Mesendoderm (in vitro differentiated cells): ENCODE data around the gene SNX25.

Experiments
- DNase-seq: peaks from one replicate; pipeline ENCODE4 v3.0.0; 2013
- H2AK5ac ChIP-seq: 2 replicates; pipeline ENCODE4 v1.6.1; 2013; ENCODE audit warnings: low read length, inconsistent platforms
- H2BK120ac ChIP-seq: 2 replicates; pipeline ENCODE4 v1.6.1; 2013; ENCODE audit warnings: low read depth, mild to moderate bottlenecking, low read length, moderate library complexity, mixed read lengths
- H2BK15ac ChIP-seq: replicated peaks from 2 replicates; pipeline ENCODE4 v1.6.1; 2013; ENCODE audit warnings: low read depth, mild to moderate bottlenecking, moderate library complexity
- H2BK5ac ChIP-seq: 2 replicates; pipeline ENCODE4 v1.6.1; 2013; ENCODE audit warnings: low read length, inconsistent platforms
- H3K18ac ChIP-seq: 2 replicates; pipeline ENCODE4 v1.6.1; 2013; ENCODE audit warnings: mild to moderate bottlenecking, low read length, mixed read lengths
- H3K23ac ChIP-seq: one replicate; pipeline ENCODE4 v1.6.1; 2013; ENCODE audit warnings: low read length
- H3K27ac ChIP-seq: 2 replicates; pipeline ENCODE4 v1.5.1; 2013; ENCODE audit warnings: low read depth, mild to moderate bottlenecking, inconsistent platforms, low read length, moderate library complexity
- H3K27me3 ChIP-seq: 2 replicates; pipeline ENCODE4 v1.6.1; 2013; ENCODE audit warnings: low read length, control low read depth, mild to moderate bottlenecking, inconsistent platforms; ENCODE audit not compliant: insufficient read depth, poor library complexity
- H3K36me3 ChIP-seq: 2 replicates; pipeline ENCODE4 v1.6.1; 2013; ENCODE audit warnings: low read length, inconsistent platforms; ENCODE audit not compliant: control insufficient read depth, insufficient read depth
- H3K4ac ChIP-seq: one replicate; pipeline ENCODE4 v1.6.1; 2013; ENCODE audit warnings: low read depth, mild to moderate bottlenecking, low read length, moderate library complexity
- H3K4me1 ChIP-seq: 2 replicates; pipeline ENCODE4 v1.6.1; 2013; ENCODE audit warnings: low read depth, low read length, inconsistent platforms; ENCODE audit not compliant: control insufficient read depth
- H3K4me2 ChIP-seq: 2 replicates; pipeline ENCODE4 v1.6.1; 2013; ENCODE audit warnings: low read length
- H3K4me3 ChIP-seq: 2 replicates; pipeline ENCODE4 v1.5.1; 2013; ENCODE audit warnings: mild to moderate bottlenecking, low read length
- H3K56ac ChIP-seq: one replicate; pipeline ENCODE4 v1.6.1; 2013; ENCODE audit warnings: low read length
- H3K79me1 ChIP-seq: 2 replicates; pipeline ENCODE4 v1.6.1; 2013; ENCODE audit warnings: low read length, inconsistent platforms
- H3K79me2 ChIP-seq: 2 replicates; pipeline ENCODE4 v1.6.1; 2013; ENCODE audit warnings: mild to moderate bottlenecking, low read length; ENCODE audit not compliant: control insufficient read depth, insufficient read depth
- H3K9ac ChIP-seq: 2 replicates; pipeline ENCODE4 v1.6.1; 2013; ENCODE audit warnings: low read length, inconsistent platforms
- H4K5ac ChIP-seq: one replicate; pipeline ENCODE4 v1.6.1; 2013; ENCODE audit warnings: low read length
- H4K8ac ChIP-seq: one replicate; pipeline ENCODE4 v1.6.1; 2013; ENCODE audit warnings: low read depth, mild to moderate bottlenecking, control low read depth, low read length, moderate library complexity
- WGBS: extraction: QIAGEN DNeasy Blood & Tissue Kit; methylation state at CpG from one replicate; pipeline ENCODE4 v1.1.7; 2013; ENCODE audit warnings: low lambda C conversion rate, missing lambda C conversion rate; ENCODE audit not compliant: insufficient coverage; ENCODE audit errors: extremely low coverage; 5-methylcytosine and 5-hydroxymethylcytosine counted together

The SNX25 gene

GRCh38 chr4:185287031-185287430 is 77.6 kb downstream of the SNX25 start:
- Histone ChIP-seq H4K8ac (no peak overlapping the region), H3K36me3 (peaks cover 2% of the 10 kb centered on the region), H3K56ac (no peak overlapping the region), H3K79me1 (no peaks in the 10 kb centered on the region), H3K4me2 (no peak overlapping the region), H3K4me1 (peaks cover 4% of the 10 kb centered on the region), H3K18ac (no peak overlapping the region), H3K27me3 (no peaks in the 10 kb centered on the region), H2BK120ac (no peak overlapping the region), H4K5ac (no peak overlapping the region), H3K9ac (no peak overlapping the region), H2AK5ac (no peak overlapping the region), H2BK15ac (no peak overlapping the region), H3K4ac (no peak overlapping the region), H2BK5ac (no peak overlapping the region), H3K27ac (no peak overlapping the region), H3K4me3 (no peak overlapping the region), H3K79me2 (no peaks in the 10 kb centered on the region), H3K23ac (no peak overlapping the region)
- WGBS = no CpG with 5 or more reads among the region's 4 CpGs
- no peak for DNase-seq

GRCh38 chr4:185290018-185290607 is 80.7 kb downstream of the SNX25 start:
- no peak for DNase-seq
- Histone ChIP-seq H2AK5ac (no peak overlapping the region), H3K4me1 (no peaks in the 10 kb centered on the region), H2BK120ac (no peak overlapping the region), H3K4me2 (no peak overlapping the region), H3K9ac (no peak overlapping the region), H4K5ac (no peak overlapping the region), H3K4me3 (no peak overlapping the region), H2BK5ac (no peak overlapping the region), H2BK15ac (no peak overlapping the region), H3K4ac (no peak overlapping the region), H3K18ac (no peak overlapping the region), H3K23ac (no peak overlapping the region), H4K8ac (no peak overlapping the region), H3K36me3 (peaks cover 2% of the 10 kb centered on the region), H3K56ac (no peak overlapping the region), H3K27me3 (no peaks in the 10 kb centered on the region), H3K79me2 (no peaks in the 10 kb centered on the region), H3K27ac (no peak overlapping the region), H3K79me1 (no peaks in the 10 kb centered on the region)
- WGBS = no CpG with 5 or more reads among the region's 6 CpGs

GRCh38 chr4:185290656-185291055 is 81.3 kb downstream of the SNX25 start:
- H2BK15ac ChIP-seq = no peak overlapping the region
- no peak overlapping the region for H3K18ac ChIP-seq
- H3K4me3 ChIP-seq = no peak overlapping the region
- H3K9ac ChIP-seq = no peak overlapping the region
- no peak overlapping the region for H2BK120ac ChIP-seq
- H3K4me2 ChIP-seq = no peak overlapping the region
- no CpG with 5 or more reads among the region's 5 CpGs for WGBS
- H3K56ac ChIP-seq = no peak overlapping the region
- H2BK5ac ChIP-seq = no peak overlapping the region
- H3K27ac ChIP-seq = no peak overlapping the region
- no peaks in the 10 kb centered on the region for H3K79me2 ChIP-seq
- DNase-seq = no peak
- no peaks in the 10 kb centered on the region for H3K4me1 ChIP-seq
- peaks cover 2% of the 10 kb centered on the region for H3K36me3 ChIP-seq
- no peak overlapping the region for H3K4ac ChIP-seq
- no peaks in the 10 kb centered on the region for H3K27me3 ChIP-seq
- H4K8ac ChIP-seq = no peak overlapping the region
- no peak overlapping the region for H4K5ac ChIP-seq
- H2AK5ac ChIP-seq = no peak overlapping the region
- no peaks in the 10 kb centered on the region for H3K79me1 ChIP-seq
- no peak overlapping the region for H3K23ac ChIP-seq

- Histone ChIP-seq H2BK15ac (no peak overlapping the region), H3K79me2 (no peaks in the 10 kb centered on the region), H3K27me3 (no peaks in the 10 kb centered on the region), H3K18ac (no peak overlapping the region), H3K9ac (no peak overlapping the region), H4K5ac (no peak overlapping the region), H3K27ac (no peak overlapping the region), H3K4me3 (no peak overlapping the region), H3K4me1 (no peaks in the 10 kb centered on the region), H2BK120ac (no peak overlapping the region), H3K36me3 (peaks cover 2% of the 10 kb centered on the region), H3K4ac (no peak overlapping the region), H3K56ac (no peak overlapping the region), H3K23ac (no peak overlapping the region), H3K79me1 (no peaks in the 10 kb centered on the region), H2BK5ac (no peak overlapping the region), H4K8ac (no peak overlapping the region), H3K4me2 (no peak overlapping the region), H2AK5ac (no peak overlapping the region)
- no peak for DNase-seq
- WGBS = no CpG with 5 or more reads among the region's 1 CpG
Measured at GRCh38 chr4:185293202-185293601, 83.8 kb downstream of the SNX25 start.

- H3K79me2 ChIP-seq = no peaks in the 10 kb centered on the region
- no peak overlapping the region for H3K23ac ChIP-seq
- H3K18ac ChIP-seq = no peak overlapping the region
- no peaks in the 10 kb centered on the region for H3K27me3 ChIP-seq
- H3K4me1 ChIP-seq = no peaks in the 10 kb centered on the region
- no peaks in the 10 kb centered on the region for H3K36me3 ChIP-seq
- no peak overlapping the region for H3K56ac ChIP-seq
- no peak overlapping the region for H2AK5ac ChIP-seq
- H2BK15ac ChIP-seq = no peak overlapping the region
- no peak overlapping the region for H3K9ac ChIP-seq
- H3K4me2 ChIP-seq = no peak overlapping the region
- H2BK120ac ChIP-seq = no peak overlapping the region
- no peak overlapping the region for H3K4ac ChIP-seq
- H4K8ac ChIP-seq = no peak overlapping the region
- no peaks in the 10 kb centered on the region for H3K79me1 ChIP-seq
- no peak overlapping the region for H3K4me3 ChIP-seq
- DNase-seq = no peak
- no peak overlapping the region for H2BK5ac ChIP-seq
- no peak overlapping the region for H4K5ac ChIP-seq
- H3K27ac ChIP-seq = no peak overlapping the region
- no CpG with 5 or more reads among the region's 6 CpGs for WGBS
Measured at GRCh38 chr4:185296665-185297460, 87.5 kb downstream of the SNX25 start.
